GM21528 (cell line): ENCODE results near the gene STIP1.

ENCODE experiments used
- ATAC-seq: cut with Tn5 transposase; IDR thresholded peaks from one replicate; pipeline ENCODE4 v1.9.1; 2021; ENCODE audit warnings: mild to moderate bottlenecking, moderate library complexity; ENCODE audit not compliant: unreplicated experiment, low FRiP score

STIP1 gene

DNA sequence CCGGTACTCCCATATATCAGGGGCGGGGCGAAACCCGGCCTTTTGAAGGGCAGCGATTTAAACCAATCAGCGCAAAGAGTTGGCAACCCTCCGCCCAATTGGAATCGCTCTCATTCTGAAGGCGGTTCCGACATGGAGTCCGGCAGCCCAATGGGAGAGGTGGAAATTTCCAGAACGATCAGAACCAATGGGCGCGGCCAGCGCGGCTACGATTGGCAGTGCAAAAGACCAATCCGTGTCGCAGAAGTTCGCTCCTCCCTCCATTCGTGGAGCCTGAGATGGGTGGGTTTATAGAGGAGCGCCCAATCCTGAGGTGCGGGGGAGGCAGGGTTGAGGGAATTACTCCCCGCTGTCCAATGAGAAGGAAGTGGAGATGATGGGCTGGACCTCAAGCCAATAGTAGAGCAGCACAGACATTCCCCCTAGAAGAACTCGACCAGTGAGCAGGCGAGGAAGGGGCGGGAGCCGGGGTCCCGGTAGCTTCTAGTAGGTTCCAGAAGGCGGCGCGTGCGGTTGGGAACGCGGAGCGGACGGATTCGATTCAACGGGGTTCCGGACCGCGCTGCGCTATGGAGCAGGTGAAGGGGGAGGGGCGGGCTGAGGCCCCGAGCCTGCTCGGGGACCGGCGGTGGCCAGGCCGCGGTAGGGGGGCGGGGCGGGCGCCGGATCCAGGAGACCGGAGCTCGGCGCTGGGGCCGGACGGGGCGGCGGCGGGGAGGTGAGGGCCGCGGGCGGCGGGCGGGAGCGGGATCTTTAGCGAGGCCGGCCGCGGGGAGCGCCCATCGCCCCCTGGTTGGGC lies at the start of gene STIP1:
TSS of gene STIP1 (plus strand) at position 479 of the 799 bp plus-strand sequence. CDS start at position 570, 91 bp downstream.
- ATAC-seq, result peak; percentile 85

GRCh38 chr11:64136765-64137441 lies 49.1 kb upstream of the STIP1 start:
- no peak for ATAC-seq

- ATAC-seq, result no peak
Observed at GRCh38 chr11:64138398-64138797, 47.6 kb upstream of the STIP1 start.

- no peak for ATAC-seq
Observed at GRCh38 chr11:64139049-64139448, 46.9 kb upstream of the STIP1 start.

GRCh38 chr11:64140082-64140481 lies 45.9 kb upstream of the STIP1 start:
- ATAC-seq, result no peak

- no peak for ATAC-seq
Observed at GRCh38 chr11:64141081-64141783, 44.7 kb upstream of the STIP1 start.

GRCh38 chr11:64144587-64145472 lies 41.1 kb upstream of the STIP1 start:
- ATAC-seq, result no peak

DNA sequence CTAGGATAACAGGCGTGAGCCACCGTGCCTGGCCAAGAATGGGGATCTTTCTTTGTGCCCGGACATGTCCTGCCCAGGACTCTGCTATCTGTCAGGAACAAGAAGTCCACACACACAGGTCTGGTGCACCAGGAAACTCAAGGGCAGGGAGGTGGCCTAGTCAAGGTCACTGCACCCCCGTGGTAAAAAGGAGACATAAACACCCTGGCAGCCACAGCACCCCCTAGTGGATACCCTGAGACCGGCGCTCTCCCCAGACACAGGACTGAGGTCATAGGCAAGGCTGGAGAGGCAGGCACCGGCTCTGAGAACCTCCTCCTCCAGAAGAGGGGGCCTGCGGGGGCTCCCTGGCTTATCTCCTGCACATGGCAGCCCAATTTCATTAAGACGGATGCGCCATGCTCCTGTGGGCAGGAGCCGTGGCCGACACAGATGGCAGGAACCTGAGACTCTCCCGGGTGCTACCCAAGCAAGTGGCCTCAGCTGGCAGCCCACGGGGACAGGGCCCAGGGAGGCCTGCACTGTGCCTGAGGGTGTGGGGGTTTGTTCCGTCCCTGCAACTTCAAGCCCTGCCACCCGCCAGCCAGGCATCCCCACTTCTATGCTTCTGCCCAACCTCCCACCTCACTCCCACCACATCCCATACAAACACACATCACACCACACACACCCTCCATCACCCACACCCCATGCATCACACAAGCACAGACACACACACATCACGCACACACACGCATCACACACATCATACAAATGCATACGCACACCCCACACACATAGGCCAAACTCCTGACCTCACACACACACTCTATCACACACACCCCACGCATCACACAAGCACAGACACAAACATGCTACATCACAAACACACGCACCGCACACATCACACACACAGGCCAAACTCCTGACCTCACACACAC lies 39.7 kb upstream of the STIP1 start:
- ATAC-seq, result no peak

GRCh38 chr11:64148226-64148916 lies 37.6 kb upstream of the STIP1 start:
- ATAC-seq, result no peak

GRCh38 chr11:64148917-64149617 lies 36.9 kb upstream of the STIP1 start:
- ATAC-seq, result no peak

DNA sequence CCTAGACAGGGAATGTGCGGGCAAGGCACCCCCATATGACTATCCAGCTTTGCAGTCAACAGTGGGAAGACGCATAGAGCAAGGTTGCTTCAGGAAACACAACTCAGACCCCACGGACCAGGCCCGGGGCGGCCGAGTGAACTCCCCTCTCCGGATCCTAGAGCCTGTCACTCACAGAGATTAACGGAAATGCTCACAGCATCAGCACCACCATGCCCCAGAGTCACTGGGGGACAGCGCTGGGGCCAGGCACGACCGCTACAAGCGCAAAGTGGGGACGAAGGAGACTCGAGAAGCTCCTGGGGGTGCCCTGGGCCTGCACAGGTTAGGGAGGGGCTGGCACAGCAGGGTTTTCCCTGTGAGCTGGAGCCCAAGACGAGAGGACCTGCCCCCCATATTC lies 35.9 kb upstream of the STIP1 start:
- ATAC-seq, result no peak

DNA sequence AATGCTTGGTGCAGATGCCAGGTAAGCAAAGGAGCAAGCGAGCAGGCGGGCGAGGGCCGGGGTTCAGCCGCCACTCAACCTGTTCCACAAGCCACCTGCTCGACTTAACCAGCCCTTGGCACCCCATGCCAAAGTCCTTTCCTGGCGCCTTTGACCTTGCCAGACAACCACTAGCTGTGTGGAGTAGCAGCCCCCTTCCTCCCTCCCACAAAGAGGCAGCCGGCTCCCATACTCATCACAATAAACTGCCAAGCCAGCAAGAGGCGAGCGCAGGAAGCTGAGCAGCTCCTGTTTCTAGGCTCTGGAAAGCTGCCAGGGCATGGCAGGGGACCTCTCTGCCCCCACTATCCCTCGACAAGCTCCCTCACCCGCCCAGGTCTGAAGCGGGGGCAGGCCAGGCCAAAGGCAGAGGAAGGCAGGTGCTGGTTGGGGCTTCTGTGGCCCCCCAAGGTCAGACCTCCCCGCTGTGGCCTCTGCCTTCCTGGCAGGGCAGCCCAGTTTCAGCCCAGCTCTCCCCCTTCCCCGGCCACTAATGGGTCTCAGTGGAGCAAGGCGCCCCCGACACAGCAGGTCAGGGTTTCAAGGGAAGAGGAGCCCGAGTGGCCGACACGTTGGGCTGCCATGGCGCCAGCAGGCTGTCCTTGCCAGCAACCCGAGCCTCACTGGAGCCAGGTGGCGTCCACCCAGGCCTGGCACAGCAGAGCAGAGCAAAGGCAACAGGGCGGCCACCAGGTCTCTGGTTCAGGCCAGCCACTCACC lies 35.3 kb upstream of the STIP1 start:
- no peak for ATAC-seq

DNA sequence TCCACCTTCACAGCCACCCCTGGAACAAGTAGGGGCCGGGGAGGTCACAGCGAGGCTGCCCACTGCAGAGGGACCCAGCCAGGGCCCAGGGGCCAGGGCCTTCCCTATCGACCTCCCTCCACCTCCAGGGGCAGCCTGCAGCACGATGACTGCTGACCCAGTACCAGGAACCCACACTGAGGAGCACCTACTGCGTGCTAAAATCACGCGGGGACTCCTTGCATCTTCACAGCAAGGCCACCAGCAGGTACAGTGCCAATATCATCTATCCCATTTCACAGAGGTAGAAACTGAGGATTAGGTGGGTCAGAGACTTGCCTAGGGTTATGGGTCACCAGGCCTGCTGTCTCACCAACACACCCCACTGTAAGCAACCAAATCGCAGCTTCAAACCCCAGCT lies 34.6 kb upstream of the STIP1 start:
- ATAC-seq, result no peak

- peak; percentile 57 for ATAC-seq
Observed at GRCh38 chr11:64152841-64153691, 32.9 kb upstream of the STIP1 start.

DNA sequence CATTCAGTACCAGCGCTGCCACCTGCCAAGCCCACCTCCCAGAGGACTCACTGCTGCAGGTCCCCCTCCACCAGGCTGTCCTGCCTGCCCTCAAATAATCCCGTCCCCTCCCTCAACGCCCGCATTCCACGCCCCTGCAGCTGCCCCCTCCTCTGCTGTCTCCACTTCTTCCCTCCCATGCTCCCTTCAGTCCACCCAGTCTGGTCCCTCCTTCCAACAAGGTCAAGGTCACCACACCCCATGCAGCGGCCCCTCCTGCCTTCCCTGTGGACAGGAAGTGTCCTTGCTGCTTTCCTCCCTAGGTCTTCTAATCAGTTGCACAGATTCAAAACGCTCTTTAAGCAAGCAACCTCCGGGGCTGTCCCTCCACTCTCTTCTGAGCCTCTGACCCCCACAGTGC lies 32.2 kb upstream of the STIP1 start:
- ATAC-seq, result no peak

GRCh38 chr11:64156235-64157011 lies 29.5 kb upstream of the STIP1 start:
- no peak for ATAC-seq
